A673 (cell line): ENCODE measurements around the gene OR5K4.

Experiments used
- EZH2 ChIP-seq: fragments of 200-600 bp; sonication (generic); IDR thresholded peaks from 2 replicates; pipeline ENCODE4 v1.6.1; 2017; ENCODE audit warnings: borderline replicate concordance, low read depth, mild to moderate bottlenecking, mixed read lengths, antibody characterized with exemption, low read length; ENCODE audit not compliant: poor library complexity, severe bottlenecking
- TF ChIP-seq, protein P1 (sequence below): fragments of 300-800, 200-600 bp; sonication (generic); conservative IDR thresholded peaks from 2 replicates; pipeline ENCODE4 v1.5.1; 2017; ENCODE audit warnings: low read depth, mild to moderate bottlenecking, antibody characterized with exemption, low read length, moderate library complexity, mixed read lengths

DNA sequence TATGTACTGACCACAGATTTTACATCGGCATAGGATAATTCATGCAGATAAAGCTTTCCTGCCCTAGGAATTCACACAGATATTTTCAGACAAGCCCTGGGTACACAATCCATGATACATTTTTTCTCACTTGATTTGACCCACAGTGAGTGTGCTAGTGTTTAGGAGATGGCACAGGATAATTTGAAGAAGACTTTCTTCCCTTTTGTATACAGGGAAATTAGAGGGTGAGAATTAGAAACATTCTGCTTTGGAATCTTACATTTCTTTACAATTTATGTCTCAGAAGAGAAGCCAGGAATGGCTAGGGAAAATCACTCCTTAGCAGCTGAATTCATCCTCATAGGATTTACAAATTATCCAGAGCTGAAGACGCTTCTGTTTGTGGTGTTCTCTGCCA lies at the start of gene OR5K4:
- TF ChIP-seq, protein P1, sequence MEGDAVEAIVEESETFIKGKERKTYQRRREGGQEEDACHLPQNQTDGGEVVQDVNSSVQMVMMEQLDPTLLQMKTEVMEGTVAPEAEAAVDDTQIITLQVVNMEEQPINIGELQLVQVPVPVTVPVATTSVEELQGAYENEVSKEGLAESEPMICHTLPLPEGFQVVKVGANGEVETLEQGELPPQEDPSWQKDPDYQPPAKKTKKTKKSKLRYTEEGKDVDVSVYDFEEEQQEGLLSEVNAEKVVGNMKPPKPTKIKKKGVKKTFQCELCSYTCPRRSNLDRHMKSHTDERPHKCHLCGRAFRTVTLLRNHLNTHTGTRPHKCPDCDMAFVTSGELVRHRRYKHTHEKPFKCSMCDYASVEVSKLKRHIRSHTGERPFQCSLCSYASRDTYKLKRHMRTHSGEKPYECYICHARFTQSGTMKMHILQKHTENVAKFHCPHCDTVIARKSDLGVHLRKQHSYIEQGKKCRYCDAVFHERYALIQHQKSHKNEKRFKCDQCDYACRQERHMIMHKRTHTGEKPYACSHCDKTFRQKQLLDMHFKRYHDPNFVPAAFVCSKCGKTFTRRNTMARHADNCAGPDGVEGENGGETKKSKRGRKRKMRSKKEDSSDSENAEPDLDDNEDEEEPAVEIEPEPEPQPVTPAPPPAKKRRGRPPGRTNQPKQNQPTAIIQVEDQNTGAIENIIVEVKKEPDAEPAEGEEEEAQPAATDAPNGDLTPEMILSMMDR = no peak
- TF ChIP-seq EZH2 = no peak
